Breast epithelium (tissue), 4 donors: Measurements from ENCODE around the gene ETS1. TPM values are rescaled to one million over a fixed set of nuclear protein-coding genes. Genes with fewer than 3 reads are reported as not detected.

Source experiments
- DNase-seq, 2 donors: peaks; one replicate each; pipeline ENCODE4 v3.0.0-alpha.2; 2019; ENCODE audit warnings: low spot score in 2 of 2
- H3K27ac ChIP-seq, 2 donors: fragments of 200-600 bp; sonication (generic) in 1 of 2; one replicate each; pipeline ENCODE4 v1.5.1; 2016 to 2019; ENCODE audit warnings: mild to moderate bottlenecking in 1 of 2
- H3K27me3 ChIP-seq, 2 donors: fragments of 200-600 bp; sonication (generic) in 1 of 2; one replicate each; pipeline versions ENCODE4 v1.5.1 to v1.6.0; 2017 to 2019; ENCODE audit warnings: control low read depth in 1 of 2, mild to moderate bottlenecking in 1 of 2
- H3K36me3 ChIP-seq: fragments of 200-600 bp; one replicate; pipeline ENCODE4 v1.5.1; 2019
- H3K4me1 ChIP-seq, 2 donors: fragments of 200-600 bp; sonication (generic); one replicate each; pipeline ENCODE4 v1.5.1; 2016 to 2019; ENCODE audit warnings: control low read depth in 1 of 2
- H3K4me3 ChIP-seq, 3 donors: fragments of 200-600 bp; sonication (generic); 1 replicate in 2 of 3; 2 replicates in 1 of 3; pipeline ENCODE4 v1.5.1; 2016 to 2019; ENCODE audit warnings: mild to moderate bottlenecking in 3 of 3, moderate library complexity in 2 of 3
- H3K9me3 ChIP-seq, 2 donors: fragments of 200-600 bp; sonication (generic) in 1 of 2; one replicate each; pipeline ENCODE4 v1.5.1; 2016 to 2019; ENCODE audit warnings: control low read depth in 1 of 2
- POLR2A ChIP-seq: fragments of 450-650 bp; IDR thresholded peaks from one replicate; pipeline ENCODE4 v1.6.1; 2016; ENCODE audit warnings: antibody characterized with exemption, mild to moderate bottlenecking, moderate library complexity
- POLR2AphosphoS5 ChIP-seq, 3 donors: sonication (generic); formaldehyde crosslinking; IDR thresholded peaks; one replicate each; pipeline ENCODE4 v1.6.1; 2017; ENCODE audit warnings: antibody characterized with exemption in 3 of 3
- intact Hi-C: fragments of 100-400 bp; cut with DNase I; formaldehyde crosslinking; loops from one replicate; pipeline ENCODE4 v1.15.1; 2023; ENCODE audit warnings: low total_unique reads
- total RNA-seq, 3 donors: library from RNA; depleted of rRNA; stranded (reverse); fragments of >200 nt; gene quantifications; one replicate each; pipeline ENCODE4 v1.1.0, GENCODE V29; 2016
- TF ChIP-seq, protein P1 (sequence below), 3 donors: fragments of 450-650 bp; IDR thresholded peaks; one replicate each; pipeline ENCODE4 v1.5.1; 2016 to 2017; ENCODE audit warnings: antibody characterized with exemption in 3 of 3, mild to moderate bottlenecking in 3 of 3, moderate library complexity in 3 of 3

The ETS1 gene
- total RNA-seq, 3 donors from 2014 or later = 65.6 to 92.1 (median 73.2) TPM

DNA sequence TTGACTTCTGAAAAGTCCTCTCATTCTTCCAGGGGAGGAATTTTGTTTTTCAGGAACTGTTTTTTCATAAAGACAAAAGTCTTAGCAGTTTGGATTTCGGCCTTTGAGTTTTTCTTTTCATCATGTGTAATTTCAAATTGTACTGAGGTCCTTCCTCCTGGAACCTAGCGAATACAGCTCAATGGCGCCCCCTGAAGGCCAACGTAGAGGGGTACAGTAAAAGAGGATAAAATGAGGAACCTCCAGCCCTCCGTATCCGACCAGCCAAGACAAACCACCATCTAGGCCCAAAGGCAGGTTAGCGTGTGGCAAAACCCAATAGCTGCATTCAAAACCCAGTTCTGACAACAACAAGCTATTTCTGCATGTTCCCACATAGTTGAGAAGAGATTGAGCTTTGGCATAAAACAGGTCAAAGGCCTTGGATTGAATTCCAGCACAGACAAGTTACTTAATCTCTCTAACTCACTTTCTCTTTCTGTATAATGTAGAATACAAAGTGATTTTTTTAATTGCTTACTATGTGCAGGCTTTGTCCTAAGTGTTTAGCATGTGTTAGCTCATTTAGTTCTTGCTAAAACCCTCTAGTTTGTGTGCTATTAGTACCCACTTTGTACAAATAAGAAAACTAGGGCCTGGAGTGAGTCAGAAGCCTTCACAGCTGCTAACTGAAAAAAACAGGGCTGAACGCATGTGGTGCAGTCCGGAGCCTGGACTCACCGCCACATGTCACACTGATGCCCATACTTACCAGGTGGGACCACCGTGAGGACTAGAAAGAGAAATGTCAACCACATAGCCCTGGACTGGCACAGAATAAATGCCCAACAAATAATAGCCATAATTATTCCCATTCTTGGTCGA is 43.2 kb upstream of the ETS1 start:
- TF ChIP-seq POLR2AphosphoS5 (IDR thresholded peaks at IDR 0.05) (peak in 2 of 3 donors; percentile 29 to 30), POLR2A (no peak)
- TF ChIP-seq, protein P1, sequence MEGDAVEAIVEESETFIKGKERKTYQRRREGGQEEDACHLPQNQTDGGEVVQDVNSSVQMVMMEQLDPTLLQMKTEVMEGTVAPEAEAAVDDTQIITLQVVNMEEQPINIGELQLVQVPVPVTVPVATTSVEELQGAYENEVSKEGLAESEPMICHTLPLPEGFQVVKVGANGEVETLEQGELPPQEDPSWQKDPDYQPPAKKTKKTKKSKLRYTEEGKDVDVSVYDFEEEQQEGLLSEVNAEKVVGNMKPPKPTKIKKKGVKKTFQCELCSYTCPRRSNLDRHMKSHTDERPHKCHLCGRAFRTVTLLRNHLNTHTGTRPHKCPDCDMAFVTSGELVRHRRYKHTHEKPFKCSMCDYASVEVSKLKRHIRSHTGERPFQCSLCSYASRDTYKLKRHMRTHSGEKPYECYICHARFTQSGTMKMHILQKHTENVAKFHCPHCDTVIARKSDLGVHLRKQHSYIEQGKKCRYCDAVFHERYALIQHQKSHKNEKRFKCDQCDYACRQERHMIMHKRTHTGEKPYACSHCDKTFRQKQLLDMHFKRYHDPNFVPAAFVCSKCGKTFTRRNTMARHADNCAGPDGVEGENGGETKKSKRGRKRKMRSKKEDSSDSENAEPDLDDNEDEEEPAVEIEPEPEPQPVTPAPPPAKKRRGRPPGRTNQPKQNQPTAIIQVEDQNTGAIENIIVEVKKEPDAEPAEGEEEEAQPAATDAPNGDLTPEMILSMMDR (IDR thresholded peaks at IDR 0.05) = peak; percentile 90 to 98 (median 94)
- intact Hi-C loops = loop anchor here (10.0 kb wide), 2 partner anchors 346 to 456 kb away; no protein-coding TSS in a partner anchor

DNA sequence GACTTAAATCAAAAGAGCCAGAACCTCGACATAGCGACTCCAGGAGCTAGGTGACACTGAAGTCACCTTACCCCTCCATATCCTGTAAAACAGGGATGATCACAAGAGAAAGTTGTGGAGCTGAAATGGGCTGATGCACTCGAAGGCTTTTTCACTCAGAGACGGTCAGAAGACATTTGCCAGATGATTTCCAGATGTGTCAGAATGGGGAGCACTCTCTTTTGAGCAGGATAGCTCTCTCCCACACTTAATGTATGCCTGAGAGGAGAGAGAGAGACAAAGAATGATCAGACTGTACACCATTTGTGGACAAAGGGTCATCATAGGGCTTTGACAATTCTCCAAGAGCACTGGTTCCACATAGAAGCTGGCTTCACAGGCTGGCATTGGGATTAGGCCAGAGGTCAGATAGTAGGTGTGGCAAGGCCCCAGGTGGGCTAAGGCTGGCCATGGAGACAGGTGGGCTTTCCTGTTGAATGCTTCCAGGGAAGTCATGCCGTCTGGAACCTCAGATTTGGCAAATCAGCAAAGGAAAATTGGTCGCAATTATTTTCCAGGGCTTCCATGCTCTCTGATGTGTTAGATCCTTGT is 42.3 kb upstream of the ETS1 start:
- Histone ChIP-seq H3K27ac (peak overlapping the region in 1 of 2 donors; percentile 66), H3K4me3 (no peak overlapping the region), H3K36me3 (no peaks in the 10 kb centered on the region), H3K4me1 (no peaks in the 10 kb centered on the region), H3K9me3 (no peaks in the 10 kb centered on the region), H3K27me3 (no peaks in the 10 kb centered on the region)
- no peak for DNase-seq
- intact Hi-C loops = loop anchor here (10.0 kb wide), 2 partner anchors 345 to 455 kb away; no protein-coding TSS in a partner anchor
- no peak for TF ChIP-seq POLR2A
- TF ChIP-seq, protein P1 (IDR thresholded peaks at IDR 0.05) = no peak
- TF ChIP-seq POLR2AphosphoS5 (IDR thresholded peaks at IDR 0.05) = no peak

More for the DNA sequence above, 43.2 kb upstream of the ETS1 start:
- Histone ChIP-seq H3K27ac (peak overlapping the region; percentile 15 to 58), H3K9me3 (no peaks in the 10 kb centered on the region), H3K4me3 (no peak overlapping the region), H3K4me1 (no peaks in the 10 kb centered on the region), H3K27me3 (no peaks in the 10 kb centered on the region), H3K36me3 (no peaks in the 10 kb centered on the region)
- peak; percentile 75 to 85 for DNase-seq

DNA sequence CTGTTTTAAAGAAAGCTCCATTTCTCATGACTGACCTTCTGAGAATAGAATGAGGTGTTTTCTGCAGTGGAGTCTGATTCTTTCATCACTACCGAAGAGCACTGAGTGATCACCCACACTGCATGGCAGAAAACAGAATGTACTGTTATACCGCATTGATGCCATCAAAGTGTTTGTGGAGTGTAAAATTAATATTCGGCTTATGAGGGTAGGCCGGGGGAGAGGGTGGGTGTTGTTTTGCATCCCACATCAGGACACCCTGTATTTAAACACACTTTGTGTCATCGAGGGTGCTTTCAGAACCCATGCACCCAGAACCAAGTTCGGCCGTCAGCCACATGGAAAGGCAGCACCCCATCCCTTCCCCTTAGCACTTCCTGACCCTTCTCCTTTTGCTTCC is 41.3 kb upstream of the ETS1 start:
- H3K27ac ChIP-seq = no peak overlapping the region
- H3K27me3 ChIP-seq = no peaks in the 10 kb centered on the region
- intact Hi-C loops = no loop called here
- TF ChIP-seq, protein P1 (IDR thresholded peaks at IDR 0.05) = no peak
- TF ChIP-seq POLR2A (no peak), POLR2AphosphoS5 (IDR thresholded peaks at IDR 0.05) (no peak)
- no peaks in the 10 kb centered on the region for H3K9me3 ChIP-seq
- no peaks in the 10 kb centered on the region for H3K36me3 ChIP-seq
- DNase-seq = no peak
- H3K4me3 ChIP-seq = no peak overlapping the region
- no peaks in the 10 kb centered on the region for H3K4me1 ChIP-seq

DNA sequence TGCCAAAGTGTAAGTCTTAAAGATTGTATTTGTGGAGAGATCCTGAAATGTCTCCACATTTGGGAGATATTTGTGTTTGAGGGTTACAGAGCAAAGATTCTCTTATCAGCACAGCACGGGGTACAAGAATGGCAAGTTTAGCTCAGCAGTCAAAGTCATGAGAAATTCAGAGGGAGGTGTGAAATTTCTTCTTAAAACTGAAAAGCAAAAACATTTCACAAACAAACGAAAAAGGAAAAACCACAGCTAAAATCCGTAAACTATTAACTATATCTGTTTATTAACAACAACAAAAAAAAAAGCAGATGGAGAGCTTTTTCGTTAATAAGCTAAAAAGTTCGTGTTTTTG is 40.9 kb upstream of the ETS1 start:
- peak overlapping the region in 1 of 2 donors; percentile 25 for H3K27ac ChIP-seq
- H3K36me3 ChIP-seq = no peaks in the 10 kb centered on the region
- no peaks in the 10 kb centered on the region for H3K4me1 ChIP-seq
- H3K4me3 ChIP-seq = no peak overlapping the region
- H3K27me3 ChIP-seq = no peaks in the 10 kb centered on the region
- H3K9me3 ChIP-seq = no peaks in the 10 kb centered on the region
- DNase-seq = no peak
- intact Hi-C loops = no loop called here
- TF ChIP-seq, protein P1 (IDR thresholded peaks at IDR 0.05) = no peak
- TF ChIP-seq POLR2A (no peak), POLR2AphosphoS5 (IDR thresholded peaks at IDR 0.05) (no peak)
